GM12878 (cell line): ENCODE data around the gene CCSER1.

Experiments
- CHD4 ChIP-seq: fragments of 200-600 bp; sonication (generic); IDR thresholded peaks from 2 replicates; pipeline ENCODE4 v1.6.1; 2016; ENCODE audit warnings: mild to moderate bottlenecking
- FOXM1 ChIP-seq: IDR thresholded peaks from 2 replicates; pipeline ENCODE4 v1.6.1; 2012; ENCODE audit warnings: low read depth, mild to moderate bottlenecking, inconsistent platforms, low read length, moderate library complexity
- GABPA ChIP-seq: IDR thresholded peaks from 2 replicates; pipeline ENCODE4 v1.6.1; 2014; ENCODE audit warnings: antibody characterized with exemption, low read depth, mild to moderate bottlenecking, inconsistent platforms
- KDM1A ChIP-seq: fragments of 200-600 bp; sonication (generic); IDR thresholded peaks from 2 replicates; pipeline ENCODE4 v1.6.1; 2016; ENCODE audit warnings: borderline replicate concordance
- LARP7 ChIP-seq: fragments of 450-650 bp; IDR thresholded peaks from 2 replicates; pipeline ENCODE4 v1.6.1; 2017; ENCODE audit warnings: mild to moderate bottlenecking
- MXI1 ChIP-seq: fragments of 150-350 bp; IDR thresholded peaks from 2 replicates; pipeline ENCODE4 v1.6.1; 2011; ENCODE audit warnings: low read depth, mild to moderate bottlenecking, inconsistent platforms, low read length, improper control_type of control experiment
- NBN ChIP-seq: fragments of 450-650 bp; IDR thresholded peaks from 2 replicates; pipeline ENCODE4 v1.6.1; 2016
- POLR2A ChIP-seq: IDR thresholded peaks from 2 replicates; pipeline ENCODE4 v1.6.1; 2011; ENCODE audit warnings: low read depth, mild to moderate bottlenecking, low read length
- RAD21 ChIP-seq: IDR thresholded peaks from 2 replicates; pipeline ENCODE4 v1.6.1; 2011; ENCODE audit warnings: mild to moderate bottlenecking, low read depth, low read length, moderate library complexity; ENCODE audit not compliant: insufficient read depth
- TF ChIP-seq, protein P1 (sequence below), 3 experiments: IDR thresholded peaks in 2 of 3; conservative IDR thresholded peaks in 1 of 3; 2 replicates each; pipeline ENCODE4 v1.5.1; 2011; ENCODE audit warnings: low read depth in 3 of 3, low read length in 3 of 3, mild to moderate bottlenecking in 3 of 3, control low read depth in 2 of 3, moderate library complexity in 2 of 3, inconsistent platforms in 1 of 3, mixed read lengths in 1 of 3; ENCODE audit not compliant: control insufficient read depth in 2 of 3, insufficient read depth in 1 of 3; ENCODE audit errors: extremely low read depth in 1 of 3

DNA sequence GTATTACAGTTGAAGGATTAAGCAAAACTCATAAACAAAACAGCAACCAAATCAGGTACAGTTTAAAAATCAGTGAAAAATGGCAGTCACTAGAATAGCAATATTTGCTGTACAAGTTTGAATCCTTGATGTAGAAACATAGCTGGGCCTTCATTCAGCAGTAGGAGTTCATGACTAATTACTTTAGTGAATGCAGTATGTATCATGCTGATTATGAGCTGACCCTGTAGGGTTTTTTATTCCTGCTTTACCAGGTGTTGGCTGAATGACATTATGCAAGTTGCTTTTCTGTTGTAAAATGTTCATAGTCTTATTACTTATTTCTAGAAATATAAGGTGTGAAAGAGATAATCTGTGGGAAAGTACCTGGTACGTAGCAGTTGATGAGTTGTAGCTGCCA lies 179.6 kb downstream of the CCSER1 start:
- TF ChIP-seq, protein P1, sequence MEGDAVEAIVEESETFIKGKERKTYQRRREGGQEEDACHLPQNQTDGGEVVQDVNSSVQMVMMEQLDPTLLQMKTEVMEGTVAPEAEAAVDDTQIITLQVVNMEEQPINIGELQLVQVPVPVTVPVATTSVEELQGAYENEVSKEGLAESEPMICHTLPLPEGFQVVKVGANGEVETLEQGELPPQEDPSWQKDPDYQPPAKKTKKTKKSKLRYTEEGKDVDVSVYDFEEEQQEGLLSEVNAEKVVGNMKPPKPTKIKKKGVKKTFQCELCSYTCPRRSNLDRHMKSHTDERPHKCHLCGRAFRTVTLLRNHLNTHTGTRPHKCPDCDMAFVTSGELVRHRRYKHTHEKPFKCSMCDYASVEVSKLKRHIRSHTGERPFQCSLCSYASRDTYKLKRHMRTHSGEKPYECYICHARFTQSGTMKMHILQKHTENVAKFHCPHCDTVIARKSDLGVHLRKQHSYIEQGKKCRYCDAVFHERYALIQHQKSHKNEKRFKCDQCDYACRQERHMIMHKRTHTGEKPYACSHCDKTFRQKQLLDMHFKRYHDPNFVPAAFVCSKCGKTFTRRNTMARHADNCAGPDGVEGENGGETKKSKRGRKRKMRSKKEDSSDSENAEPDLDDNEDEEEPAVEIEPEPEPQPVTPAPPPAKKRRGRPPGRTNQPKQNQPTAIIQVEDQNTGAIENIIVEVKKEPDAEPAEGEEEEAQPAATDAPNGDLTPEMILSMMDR (IDR thresholded peaks at IDR 0.05 in 2 of 3, conservative IDR thresholded peaks at IDR 0.05 in 1 of 3; ENCODE audit: control insufficient read depth in 2 of 3, extremely low read depth in 1 of 3, insufficient read depth in 1 of 3, low read depth in 3 of 3, low read length in 3 of 3) = no peak
- TF ChIP-seq MXI1 (no peak), RAD21 (no peak), LARP7 (no peak), CHD4 (no peak), NBN (no peak), GABPA (no peak), KDM1A (no peak), POLR2A (no peak), FOXM1 (no peak)
